Astrocyte of the cerebellum (primary cell): Measurements from ENCODE around the gene CERK.

Experiments used
- DNase-seq: peaks from one replicate; pipeline ENCODE4 v3.0.0-alpha.2; 2011; ENCODE audit warnings: low read depth
- H3K4me3 ChIP-seq: 2 replicates; pipeline ENCODE4 v1.5.1; 2011; ENCODE audit warnings: mild to moderate bottlenecking, low read depth, low read length, moderate library complexity
- CTCF ChIP-seq: IDR thresholded peaks from 2 replicates; pipeline ENCODE4 v1.5.1; 2012; ENCODE audit warnings: low read length, low read depth, moderate library complexity, mild to moderate bottlenecking; ENCODE audit errors: missing control alignments
- in situ Hi-C: cut with HindIII; loops from 2 replicates; pipeline ENCODE4 v1.10.0; 2017; ENCODE audit warnings: low sequenced_read_pairs

CERK gene

DNA sequence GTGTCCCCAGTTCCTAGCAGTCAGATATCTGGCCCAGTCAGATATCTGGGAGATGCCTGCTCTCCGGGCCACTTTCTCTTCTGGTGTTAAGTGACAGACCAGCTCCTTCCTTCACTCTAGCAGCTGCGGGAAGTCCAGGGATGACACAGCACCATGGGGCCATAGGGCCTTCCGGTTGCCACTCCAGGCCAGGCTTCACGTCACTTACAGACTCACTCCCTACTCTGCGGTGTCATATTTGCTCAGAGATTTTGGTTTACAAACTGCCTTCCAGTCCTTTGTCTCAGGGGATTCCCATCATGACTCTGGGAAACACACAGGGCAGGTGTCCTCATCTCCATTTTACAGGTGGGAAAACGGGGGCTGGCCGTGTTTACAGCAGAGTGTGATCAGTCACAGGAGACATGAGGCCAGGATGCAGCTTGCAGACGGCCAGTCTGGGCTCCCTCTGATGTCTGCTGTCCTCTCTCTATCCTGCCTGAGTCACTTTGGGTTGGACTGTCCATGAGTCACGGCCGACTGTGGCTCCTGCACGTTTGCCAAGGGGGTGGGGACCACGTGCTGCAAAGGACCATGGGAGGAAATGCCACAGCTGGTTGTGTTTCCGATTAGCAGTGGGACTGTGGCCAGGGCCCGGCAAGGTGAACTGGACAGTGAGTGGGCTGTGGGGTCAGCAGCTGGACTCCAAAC lies 16.2 kb upstream of the CERK start:
- no peak for TF ChIP-seq CTCF
- peak; percentile 87 for DNase-seq
- no peak overlapping the region for H3K4me3 ChIP-seq
- in situ Hi-C loops: no loop called here

- in situ Hi-C loops: no loop called here
- no peak overlapping the region for H3K4me3 ChIP-seq
- no peak for DNase-seq
- TF ChIP-seq CTCF: no peak
Measured at GRCh38 chr22:46753761-46754109, 15.7 kb upstream of the CERK start.

DNA sequence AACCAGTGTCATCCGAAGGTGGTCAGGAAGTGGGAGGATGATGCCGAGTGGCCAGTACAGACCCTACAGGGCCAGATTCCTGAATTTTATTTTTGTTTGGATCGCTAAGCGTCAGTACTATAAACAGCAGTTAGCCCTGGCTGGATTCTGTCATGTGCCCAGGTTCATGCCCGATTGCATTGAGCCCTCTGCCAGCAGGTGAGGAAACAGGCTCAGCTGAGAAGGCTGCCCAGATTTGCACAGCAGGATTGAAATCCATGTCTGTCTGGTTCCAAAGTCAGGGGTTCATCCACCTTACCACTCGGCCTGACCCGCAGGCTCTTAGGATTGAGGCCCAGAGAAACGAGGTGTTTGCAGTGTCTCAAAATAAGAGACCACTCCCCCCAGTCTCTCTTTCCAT lies 15.3 kb upstream of the CERK start:
- H3K4me3 ChIP-seq: no peak overlapping the region
- in situ Hi-C loops: no loop called here
- no peak for DNase-seq
- no peak for TF ChIP-seq CTCF

GRCh38 chr22:46752988-46753310 lies 14.9 kb upstream of the CERK start:
- in situ Hi-C loops: no loop called here
- H3K4me3 ChIP-seq: no peak overlapping the region
- no peak for TF ChIP-seq CTCF

DNA sequence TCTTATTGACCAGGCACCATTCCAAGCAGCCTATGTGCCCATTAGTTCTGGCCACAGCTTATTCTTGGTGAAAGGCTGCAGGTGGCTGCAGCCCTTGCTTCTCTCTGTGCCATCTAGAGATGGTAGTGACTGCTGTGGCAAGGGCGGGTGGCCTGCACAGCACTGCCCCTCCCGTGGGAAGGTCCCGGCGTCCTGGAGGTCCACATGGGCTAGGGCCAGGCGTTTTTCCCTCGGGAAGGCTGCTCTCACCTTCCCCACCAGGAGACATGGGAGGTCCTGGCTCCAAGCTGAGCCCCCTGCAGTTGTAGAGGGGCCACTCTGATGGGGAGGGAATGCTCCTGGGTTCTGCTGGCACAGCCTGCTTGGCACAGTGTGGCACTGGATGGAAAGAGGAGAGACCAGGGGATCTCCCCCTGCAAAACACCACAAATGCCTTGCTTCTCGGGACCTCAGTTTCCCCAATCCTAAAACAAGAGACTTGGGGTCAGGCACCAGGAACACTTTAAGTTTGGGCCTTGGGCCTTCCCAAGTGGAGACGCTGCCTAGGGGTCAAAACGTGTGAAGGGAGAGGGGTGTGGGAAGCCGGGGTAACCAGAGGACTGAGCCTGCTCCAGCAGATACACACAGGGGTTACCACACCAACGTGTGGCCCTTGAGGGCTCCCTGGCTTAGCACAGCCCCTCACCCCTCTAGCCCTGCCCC lies 14.4 kb upstream of the CERK start:
- H3K4me3 ChIP-seq: no peak overlapping the region
- TF ChIP-seq CTCF: no peak
- DNase-seq: no peak
- in situ Hi-C loops: no loop called here

More at GRCh38 chr22:46752988-46753310, 14.9 kb upstream of the CERK start:
- no peak for DNase-seq

DNA sequence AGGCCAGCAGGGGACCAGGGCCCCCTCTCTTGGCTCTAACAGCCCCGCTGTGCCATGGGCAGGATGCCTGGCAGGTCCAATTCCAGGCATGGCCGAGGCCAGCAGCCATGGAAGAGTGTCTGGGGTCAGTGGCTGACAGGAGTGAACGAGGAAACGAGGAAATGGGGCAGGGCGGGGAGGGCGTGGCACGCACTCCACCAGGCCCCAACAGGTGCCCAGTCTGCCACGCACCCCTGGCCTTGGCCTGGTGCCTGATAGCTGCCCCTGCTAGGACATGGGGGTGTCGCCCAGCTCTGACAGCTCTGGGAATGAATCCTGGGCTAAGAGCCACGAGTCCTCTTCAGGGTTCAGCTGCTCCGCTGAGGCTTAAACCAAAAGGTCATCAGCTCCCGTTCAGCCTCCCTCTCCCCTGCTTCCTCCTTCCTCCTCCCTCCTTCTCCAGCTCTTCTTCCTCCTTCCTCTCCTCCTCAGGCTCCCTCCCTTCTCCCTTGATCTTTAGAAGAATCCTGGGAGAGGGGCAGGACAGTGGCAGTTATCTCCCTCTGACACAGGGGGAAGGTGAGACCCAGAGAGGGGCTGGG lies 12.9 kb upstream of the CERK start:
- in situ Hi-C loops: no loop called here
- H3K4me3 ChIP-seq: no peak overlapping the region
- no peak for DNase-seq
- TF ChIP-seq CTCF: no peak
